ENCODE data around the gene CYP1B1. TPM values are rescaled to one million over a fixed set of nuclear protein-coding genes. Genes with fewer than 3 reads are reported as not detected.

CYP1B1 gene
- total and polyA plus RNA-seq, 2 of the 13 experiments (the other 11 are each of a cell fraction or from before 2014, with no cell fraction given) = not detected

GRCh38 chr2:38109732-38110181 is 33.8 kb upstream of the CYP1B1 start:
- POLR2A ChIA-PET = no interaction called here
- no peak for FAIRE-seq

More at GRCh38 chr2:38109732-38110181, 33.8 kb upstream of the CYP1B1 start:
- Histone ChIP-seq H3K27ac (ENCODE audit: extremely low read length, insufficient read depth, low read length) (no peak overlapping the region), H2AFZ (ENCODE audit: low read length) (no peak overlapping the region), H3K9me3 (ENCODE audit: low read length) (no peaks in the 10 kb centered on the region), H3K36me3 (replicated peaks in 1 of 2; ENCODE audit: control insufficient read depth in 1 of 2, insufficient read depth in 2 of 2, low read length in 2 of 2) (no peaks in the 10 kb centered on the region), H3K9ac (ENCODE audit: insufficient read depth, low read depth, low read length) (no peak overlapping the region), H3K27me3 (ENCODE audit: control insufficient read depth in 1 of 2, insufficient read depth in 2 of 2, low read length in 2 of 2) (peaks cover 0 to 8% of the 10 kb centered on the region in 2 experiments; a peak in 1 of 5 replicates), H3K4me2 (ENCODE audit: low read depth, low read length) (peak overlapping the region; percentile 30; the same call in 1 of the 2 replicates), H3K4me3 (replicated peaks in 1 of 3; ENCODE audit: insufficient read depth in 1 of 3, low read depth in 2 of 3, low read length in 3 of 3) (no peak overlapping the region), H3K4me1 (ENCODE audit: insufficient read depth, low read length) (peaks cover 10% of the 10 kb centered on the region), H4K20me1 (ENCODE audit: insufficient read depth, low read length) (no peaks in the 10 kb centered on the region), H3K79me2 (ENCODE audit: insufficient read depth, low read length) (no peaks in the 10 kb centered on the region)
- WGBS (ENCODE audit: low lambda C conversion rate) = 3% methylated on average over 4 of the region's 4 CpGs
- CTCF ChIA-PET (ENCODE audit: low intra/inter-chr PET ratio, low total read pairs) = no interaction called here
- in situ Hi-C loops (cut with HindIII; ENCODE audit: extremely low pct_ligation_motif_present, low pct_unique_long_range_greater_than_20kb) (no loop called here), intact Hi-C loops (cut with micrococcal nuclease; ENCODE audit: unreplicated experiment) (no loop called here)
- TF ChIP-seq ATF3 (CRISPR knock-in tag; IDR thresholded peaks at IDR 0.05) (no peak), NFYB (CRISPR knock-in tag; IDR thresholded peaks at IDR 0.05) (no peak), RNF219 (CRISPR knock-in tag; IDR thresholded peaks at IDR 0.05) (no peak), ZNF512B (CRISPR knock-in tag; IDR thresholded peaks at IDR 0.05; ENCODE audit: borderline replicate concordance) (no peak), ZNF761 (CRISPR knock-in tag; conservative IDR thresholded peaks at IDR 0.05) (no peak), CEBPZ (IDR thresholded peaks at IDR 0.05; ENCODE audit: low read length) (no peak), BORCS8-MEF2B (CRISPR knock-in tag; IDR thresholded peaks at IDR 0.05) (no peak), CEBPB (IDR thresholded peaks at IDR 0.05; ENCODE audit: borderline replicate concordance, low read depth, low read length) (0 out of 2 replicates have a peak, but pooled peaks have one; percentile 18)
- peak; percentile 85 for ATAC-seq
- BruUV-seq (replicated peaks) = no TSS peak
- peak; percentile 12 for DNase-seq (ENCODE audit: low spot score)
